ENCODE results near the gene ASB5.

GRCh38 chr4:176193126-176193525 is 75.9 kb downstream of the ASB5 start:
- TF ChIP-seq CEBPZ (IDR thresholded peaks at IDR 0.05; ENCODE audit: borderline replicate concordance, low read depth, low read length) (no peak), ZNF431 (CRISPR knock-in tag; IDR thresholded peaks at IDR 0.05) (no peak), MAFK (IDR thresholded peaks at IDR 0.05; ENCODE audit: low read length) (no peak), CTCF (IDR thresholded peaks at IDR 0.05 in 2 of 3, conservative IDR thresholded peaks at IDR 0.05 in 1 of 3; ENCODE audit: insufficient read depth in 2 of 3, low read depth in 1 of 3, low read length in 3 of 3) (no peak), ZNF143 (CRISPR knock-in tag; IDR thresholded peaks at IDR 0.05) (no peak)
